NCI-H187 treated with DMSO at 0.1 percent for 48 hours (cell line): ENCODE data around the gene NID1.

Source experiments
- DNase-seq: peaks from one replicate; lab custom pipeline; 2025; lab: John Stamatoyannopoulos, UW

The NID1 gene

GRCh38 chr1:236065509-236066005 is 667 bp upstream of the NID1 start:
- DNase-seq, result no peak

DNA sequence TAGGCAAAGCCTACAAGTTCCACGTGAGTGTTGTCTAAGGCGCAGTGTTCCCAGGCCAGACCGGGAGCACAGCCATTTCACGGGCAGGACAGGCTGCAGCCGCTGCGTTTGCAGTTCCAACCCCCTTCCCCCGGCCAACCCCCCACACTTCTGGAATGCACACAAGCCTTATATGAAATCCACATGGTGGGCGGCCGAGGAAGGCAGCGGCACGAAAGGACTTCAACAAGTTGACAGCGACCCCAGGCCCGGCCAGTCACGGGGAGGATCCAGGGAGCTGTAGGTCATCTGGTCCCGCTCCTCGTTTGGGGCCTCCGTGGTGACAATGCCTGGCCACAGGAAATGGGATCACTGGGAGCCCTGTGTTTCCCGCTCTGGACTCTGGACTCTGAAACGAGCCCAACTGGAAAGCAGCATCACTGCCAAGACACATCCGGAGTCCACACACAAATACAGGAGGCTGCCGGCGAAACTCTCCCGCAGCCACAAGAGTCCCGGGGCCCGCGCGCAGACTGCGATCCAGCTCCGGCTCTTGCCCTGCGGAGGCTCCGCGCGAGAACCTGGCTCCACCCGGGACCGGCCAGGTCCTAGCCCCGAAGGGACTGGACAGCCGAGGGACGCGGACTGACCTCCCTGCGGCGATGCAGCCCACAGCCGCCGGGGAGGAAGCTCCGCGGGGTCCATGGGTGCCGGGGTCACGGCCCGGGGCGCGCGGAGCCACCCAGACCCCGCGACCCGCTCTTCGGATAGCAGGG is 794 bp downstream of the NID1 start:
- DNase-seq, result no peak

GRCh38 chr1:236063551-236063918 is 1.4 kb downstream of the NID1 start:
- DNase-seq, result no peak

DNA sequence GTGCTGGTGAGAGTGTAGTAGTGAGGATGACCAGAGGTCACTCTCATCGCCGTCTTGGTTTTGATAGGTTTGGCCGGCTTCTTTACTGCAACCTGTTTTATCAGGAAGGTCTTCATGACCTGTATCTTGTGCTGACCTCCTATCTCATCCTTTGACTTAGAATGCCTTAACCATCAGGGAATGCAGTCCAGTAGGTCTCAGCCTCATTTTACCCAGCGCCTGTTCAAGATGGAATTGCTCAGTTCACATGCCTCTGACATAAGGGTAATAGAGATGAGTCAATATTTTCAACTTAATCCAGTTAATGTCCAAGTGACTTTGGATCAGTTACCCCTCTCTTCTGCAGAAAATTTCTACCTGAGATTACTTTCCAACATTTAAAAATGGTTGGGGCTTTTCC is 4.6 kb downstream of the NID1 start:
- DNase-seq, result no peak

DNA sequence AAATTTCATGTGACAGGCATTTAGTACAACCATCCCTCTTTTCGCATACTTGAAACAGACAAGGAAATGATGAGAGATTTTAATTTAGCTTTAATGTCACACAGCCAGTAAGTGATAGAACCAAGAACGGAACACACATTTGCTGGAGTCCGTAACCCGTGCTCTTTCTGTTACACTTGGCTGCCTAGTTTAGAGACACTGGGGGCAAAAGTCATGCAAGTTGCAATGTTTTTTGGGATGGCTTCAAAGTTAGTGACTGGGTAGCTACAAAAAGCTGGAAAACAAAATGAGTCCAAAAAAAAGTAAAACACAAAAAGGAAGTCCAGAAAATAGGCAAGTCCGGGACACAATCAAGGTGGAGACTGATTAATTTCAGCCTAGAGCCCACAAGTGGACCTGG is 5.9 kb downstream of the NID1 start:
- DNase-seq, result no peak

DNA sequence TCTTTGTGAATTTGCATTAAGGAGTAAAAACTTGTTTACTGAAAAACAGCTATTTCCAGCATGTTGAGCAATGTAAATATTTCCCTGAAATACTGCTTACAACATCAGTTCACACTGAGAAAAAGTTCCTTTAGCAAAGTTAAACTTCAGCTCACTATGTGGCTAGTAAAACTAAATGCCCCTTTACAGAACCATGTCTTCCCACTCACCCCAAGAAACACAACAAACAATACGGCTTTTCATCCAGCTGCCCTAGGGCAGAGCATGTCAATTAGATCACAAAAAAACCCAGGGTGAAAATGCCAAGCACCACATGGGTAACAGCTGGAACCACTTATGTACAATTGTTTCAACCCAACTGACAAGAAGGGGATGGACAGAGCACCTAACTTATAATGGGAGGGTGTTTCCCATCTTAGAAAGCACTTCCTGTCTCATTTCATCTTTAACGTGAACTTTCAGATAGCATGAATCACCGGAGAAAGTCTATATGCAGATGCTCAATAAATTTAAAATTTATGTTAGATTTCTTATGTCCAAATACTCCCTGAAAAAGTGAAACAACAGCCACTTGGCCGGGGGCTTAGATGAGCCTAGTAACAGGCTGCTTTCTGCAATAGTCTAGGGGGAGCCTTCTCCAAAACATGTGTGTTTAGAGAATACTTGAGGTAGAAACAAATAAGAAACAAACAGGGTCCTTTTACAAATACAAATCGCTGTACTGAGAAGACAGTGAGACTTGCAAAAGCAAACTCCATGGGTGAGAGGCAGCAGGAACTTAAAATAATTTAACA is 6.6 kb downstream of the NID1 start:
- DNase-seq, result no peak

DNA sequence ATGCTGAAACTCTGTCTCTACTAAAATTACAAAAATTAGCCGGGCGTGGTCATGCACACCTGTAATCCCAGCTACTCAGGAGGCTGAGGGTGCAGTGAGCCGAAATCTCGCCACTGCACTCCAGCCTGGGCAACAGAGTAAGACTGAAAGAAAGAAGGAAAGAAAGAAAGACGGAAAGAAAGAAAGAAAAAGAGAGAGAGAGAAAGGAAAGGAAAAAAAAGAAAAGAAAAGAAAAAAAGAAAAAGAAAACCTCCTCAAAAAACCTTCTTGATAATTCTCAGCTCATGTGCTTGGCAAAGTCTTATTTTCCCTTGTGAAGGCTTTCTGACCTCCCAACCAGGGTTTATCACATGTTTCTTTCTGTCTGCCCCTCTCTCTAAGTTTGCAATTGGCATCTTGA is 7.3 kb downstream of the NID1 start:
- no peak for DNase-seq

- no peak for DNase-seq
These were observed 12.5 kb downstream of the NID1 start for GRCh38 chr1:236052232-236052993.

- no peak for DNase-seq
These were observed 13.6 kb downstream of the NID1 start for GRCh38 chr1:236051242-236051791.

GRCh38 chr1:236045771-236046170 is 19.1 kb downstream of the NID1 start:
- no peak for DNase-seq

GRCh38 chr1:236044341-236044740 is 20.5 kb downstream of the NID1 start:
- no peak for DNase-seq

DNA sequence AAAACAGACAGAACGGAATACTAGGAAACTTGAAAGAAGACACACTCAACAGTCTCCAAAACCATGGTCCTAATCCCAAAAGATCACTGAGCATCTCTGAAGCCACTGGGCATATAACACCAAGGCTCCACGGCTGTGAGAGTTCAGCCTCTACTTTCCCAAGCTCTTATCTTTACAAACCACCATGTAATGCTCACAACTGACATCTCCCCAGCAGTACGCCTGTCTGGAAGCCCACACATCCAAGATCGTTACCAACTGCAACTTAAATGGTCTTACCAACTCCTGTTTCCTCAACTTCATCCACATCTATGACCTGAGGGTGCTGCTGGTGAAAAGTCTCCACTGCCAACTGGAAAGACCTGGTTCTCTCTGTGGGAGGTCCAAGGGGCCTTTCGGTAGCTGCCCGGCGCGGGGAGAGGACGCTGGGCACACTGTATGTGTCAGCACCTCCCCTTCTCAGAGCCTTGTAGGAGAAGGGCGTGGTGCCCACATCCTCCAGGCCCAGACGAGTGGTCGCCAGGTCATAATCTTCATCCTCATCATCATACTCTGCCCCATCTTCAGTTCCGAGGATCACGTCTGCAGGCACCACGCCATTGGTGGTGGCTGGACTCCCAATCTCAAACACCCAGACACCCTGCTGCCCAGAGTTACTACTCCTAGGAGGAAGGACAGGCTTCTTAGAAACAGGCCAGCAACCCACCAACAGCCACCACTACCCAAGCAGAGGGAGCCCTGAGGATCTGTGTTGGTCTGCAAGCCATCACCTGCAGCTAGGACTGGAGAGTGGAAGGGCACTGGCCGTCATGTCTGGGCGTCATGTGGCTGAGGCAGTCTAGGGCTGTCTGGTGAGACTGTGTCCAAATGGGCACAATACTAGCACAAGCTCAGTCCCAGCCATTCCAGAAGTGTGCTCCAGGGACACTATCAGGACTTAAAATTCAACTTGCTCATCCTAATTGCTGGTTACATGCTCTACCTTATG is 23.0 kb downstream of the NID1 start:
- DNase-seq, result no peak

GRCh38 chr1:236039740-236040685 is 24.9 kb downstream of the NID1 start:
- no peak for DNase-seq

DNA sequence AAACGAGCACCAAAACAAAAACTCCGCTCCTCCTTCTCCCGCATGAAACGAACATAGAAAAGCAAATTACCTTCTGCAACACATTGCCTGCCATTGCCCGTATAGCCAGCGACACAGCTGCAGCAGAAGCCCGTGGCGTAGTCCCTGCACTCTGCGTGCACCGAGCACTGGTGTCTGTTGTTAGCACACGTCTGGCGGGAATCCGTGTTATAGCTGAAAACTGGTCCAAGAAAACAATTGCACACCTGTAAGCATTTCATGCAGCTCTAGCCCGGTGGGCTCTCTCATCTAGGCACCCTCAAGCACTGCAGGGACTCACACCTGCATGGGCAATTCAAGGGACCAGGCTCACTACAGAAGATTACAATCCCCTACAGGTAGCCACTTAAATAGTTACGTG is 26.9 kb downstream of the NID1 start:
- no peak for DNase-seq

DNA sequence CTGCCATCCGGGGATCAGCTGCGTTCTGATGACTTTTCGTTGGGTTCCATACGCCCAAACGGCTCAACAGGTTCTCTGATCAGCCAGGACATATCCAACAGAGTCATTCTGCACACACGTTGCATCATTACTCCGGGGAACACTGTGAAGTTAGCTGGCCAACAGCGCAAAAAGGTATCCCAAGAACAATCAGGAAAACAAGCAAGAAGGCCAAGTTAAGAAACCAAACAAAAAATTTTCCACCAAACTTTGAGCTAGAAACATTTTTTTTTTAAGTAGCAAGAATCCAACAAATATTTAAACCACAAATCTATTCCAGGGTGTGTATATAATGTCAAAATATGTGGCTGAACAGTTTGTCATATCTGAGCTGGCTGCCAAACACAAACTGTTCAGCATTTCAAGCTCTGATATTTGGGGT is 29.2 kb downstream of the NID1 start:
- DNase-seq, result no peak

DNA sequence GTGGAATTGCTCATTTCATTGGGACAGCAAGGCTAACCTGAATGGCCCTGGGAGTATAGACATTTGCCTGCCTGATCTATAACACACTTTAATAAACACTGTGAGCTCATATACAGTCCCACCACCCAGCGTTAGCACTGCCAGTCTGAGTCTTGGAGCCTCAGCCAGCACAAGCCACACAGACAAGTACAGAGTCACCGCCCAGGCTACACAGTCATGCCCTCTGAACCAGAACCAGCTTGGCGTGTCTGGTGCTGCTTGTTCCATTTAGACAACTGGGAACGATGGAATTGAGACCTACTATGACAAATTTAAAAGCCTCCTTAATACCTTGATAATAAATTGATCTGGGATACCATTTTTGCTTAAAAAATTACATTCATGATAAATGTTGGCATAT is 31.6 kb downstream of the NID1 start:
- DNase-seq, result no peak

DNA sequence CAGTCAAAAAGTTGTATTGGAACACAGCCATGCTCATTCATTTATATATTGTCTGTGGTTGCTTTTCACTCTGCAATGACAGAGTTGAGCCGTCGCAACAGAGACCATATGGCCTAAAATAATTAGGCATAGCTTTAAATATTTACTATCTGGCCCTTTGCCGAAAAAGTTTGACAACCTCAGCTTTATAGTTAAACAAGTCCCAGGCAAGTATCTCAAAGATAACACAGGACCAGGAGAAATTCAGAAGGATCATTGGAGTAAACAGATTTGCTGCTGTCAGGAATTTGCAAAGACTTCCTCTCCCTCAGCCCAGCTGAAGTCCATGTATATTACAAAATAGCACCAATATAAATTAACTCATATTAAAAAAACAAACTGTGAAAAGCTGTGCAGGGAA is 34.4 kb downstream of the NID1 start:
- no peak for DNase-seq

GRCh38 chr1:236029428-236029940 is 35.4 kb downstream of the NID1 start:
- DNase-seq, result no peak

DNA sequence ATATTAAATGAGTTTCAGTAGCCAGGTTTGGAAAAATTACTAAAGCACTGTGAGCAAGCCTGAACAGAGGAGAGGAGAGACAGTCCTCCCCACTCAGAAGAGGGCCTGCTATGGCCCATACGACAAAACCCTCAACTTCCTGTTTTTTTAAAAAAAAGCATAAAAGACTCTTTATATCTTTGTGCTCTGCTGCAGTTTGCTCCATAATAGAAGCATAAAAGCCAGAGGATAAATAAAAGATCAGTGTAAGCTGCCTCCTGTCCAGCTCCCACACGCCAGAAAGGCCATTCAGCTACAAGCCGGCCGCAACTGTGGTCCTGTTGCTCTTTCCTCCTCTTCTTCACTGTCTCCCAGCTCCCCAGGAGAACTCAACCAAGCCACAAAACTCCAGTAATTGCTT is 37.8 kb downstream of the NID1 start:
- DNase-seq, result no peak

GRCh38 chr1:236025836-236026235 is 39.1 kb downstream of the NID1 start:
- DNase-seq, result no peak
